Renal pelvis (tissue), 4 donors: ENCODE data around the gene SMYD3. TPM values are rescaled to one million over a fixed set of nuclear protein-coding genes. Genes with fewer than 3 reads are reported as not detected.
"Not testable (repeated sequence)": the region's sequence is repeated elsewhere in the genome, so short reads cannot be mapped to it uniquely, and the experiment has no call there.

Source experiments
- DNase-seq: peaks from one replicate; pipeline ENCODE4 v3.0.0-alpha.2; 2013
- polyA plus RNA-seq, 3 donors: library from polyadenylated mRNA; unstranded; fragments of 120-200 nt; gene quantifications; one replicate each; pipeline ENCODE4 v1.2.1, GENCODE V29; 2013; ENCODE audit not compliant: insufficient read length in 3 of 3

The SMYD3 gene
- polyA plus RNA-seq, 3 donors, result 25.8 to 30.3 (median 26.1) TPM

- no peak for DNase-seq
Observed at GRCh38 chr1:245807954-245808719, 698.9 kb downstream of the SMYD3 start.

DNA sequence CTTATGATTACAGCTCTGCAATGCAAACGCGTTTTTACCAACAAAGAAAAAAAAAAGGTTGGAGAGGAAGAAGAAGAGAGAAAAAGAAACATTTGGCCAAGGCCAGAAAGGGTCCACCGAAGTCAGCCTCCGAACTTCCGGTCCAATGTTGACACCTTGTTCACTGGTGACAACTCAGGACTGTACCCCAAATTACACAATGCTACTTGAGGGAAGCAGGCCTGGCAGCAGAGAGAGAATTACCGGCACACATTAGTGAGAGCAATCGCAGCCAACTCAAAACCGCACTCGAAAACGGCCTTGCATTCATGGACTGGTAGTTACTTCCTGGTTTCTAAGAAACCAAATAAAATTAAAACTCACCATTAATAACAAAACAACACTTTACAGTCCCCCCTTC, 699.8 kb downstream of the SMYD3 start:
- DNase-seq, result no peak

- DNase-seq, result no peak
Observed at GRCh38 chr1:245805532-245805931, 701.5 kb downstream of the SMYD3 start.

DNA sequence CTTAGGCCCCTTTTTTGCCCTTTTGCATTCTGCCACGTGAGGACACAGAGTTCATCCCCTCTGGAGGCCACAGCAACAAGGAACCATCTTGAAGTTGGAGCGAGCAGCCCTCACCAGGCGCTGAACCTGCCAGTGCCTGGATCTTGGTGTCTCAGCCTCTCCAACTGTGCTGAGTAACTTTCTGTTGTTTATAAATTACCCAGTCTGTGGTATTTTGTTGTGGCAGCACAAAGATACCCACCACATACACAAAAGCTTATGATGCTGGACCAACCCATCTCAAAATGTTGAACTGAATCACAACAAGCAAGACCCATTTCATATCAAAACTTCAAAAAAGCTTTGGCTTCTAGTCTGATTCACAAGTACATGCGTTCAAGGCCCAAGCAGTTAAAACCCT, 702.4 kb downstream of the SMYD3 start:
- no peak for DNase-seq

GRCh38 chr1:245803666-245804037, 703.4 kb downstream of the SMYD3 start:
- no peak for DNase-seq

- DNase-seq, result no peak
Observed at GRCh38 chr1:245802941-245803665, 704.0 kb downstream of the SMYD3 start.

DNA sequence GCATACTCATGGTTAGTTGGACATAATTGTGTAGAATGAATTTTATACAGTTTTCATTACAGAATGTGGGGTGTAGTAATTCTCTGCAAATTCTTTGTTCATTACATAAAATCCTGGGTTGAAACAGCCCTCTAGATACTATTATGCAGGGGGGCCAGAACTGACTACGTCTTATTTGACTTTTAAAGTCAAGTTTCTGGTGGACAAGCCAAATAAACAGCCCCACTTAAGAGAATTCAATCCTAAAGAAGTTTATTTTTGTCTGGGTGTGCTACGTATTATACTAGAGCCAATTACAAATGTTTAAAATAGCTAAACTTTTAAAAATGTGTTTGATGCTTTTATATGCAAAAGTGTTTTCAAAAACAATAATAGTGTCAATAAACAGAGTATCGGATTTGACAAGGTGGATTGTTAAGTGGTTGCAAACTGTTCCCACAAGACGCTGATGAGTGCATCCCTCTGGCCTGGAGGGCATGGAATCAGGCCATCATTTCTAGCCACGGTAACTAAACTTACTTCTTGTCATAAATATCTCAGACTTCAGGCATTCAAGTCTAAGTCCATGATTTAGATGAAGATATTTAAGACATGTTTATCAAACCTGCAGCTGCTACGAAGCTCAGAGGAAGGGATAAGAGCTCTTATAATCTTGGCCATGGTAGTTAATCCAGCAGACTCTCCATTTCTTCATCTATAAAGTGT, 706.0 kb downstream of the SMYD3 start:
- DNase-seq, result no peak

DNA sequence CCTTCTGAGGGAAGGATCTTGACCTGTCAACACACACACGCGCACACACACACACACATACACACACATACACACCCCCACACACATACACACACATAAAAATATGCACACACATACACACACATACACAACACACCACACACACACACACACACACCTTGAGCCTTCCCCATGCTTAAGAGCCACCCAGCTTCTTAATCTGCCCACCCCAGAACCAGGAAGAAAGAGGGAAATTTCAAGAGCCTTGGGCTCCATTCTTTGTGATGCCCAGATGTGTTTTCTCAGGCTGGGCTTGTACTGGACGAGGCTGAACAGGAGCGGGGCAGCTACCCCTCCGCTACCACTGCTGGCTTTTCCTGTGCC, 708.7 kb downstream of the SMYD3 start:
- no peak for DNase-seq

DNA sequence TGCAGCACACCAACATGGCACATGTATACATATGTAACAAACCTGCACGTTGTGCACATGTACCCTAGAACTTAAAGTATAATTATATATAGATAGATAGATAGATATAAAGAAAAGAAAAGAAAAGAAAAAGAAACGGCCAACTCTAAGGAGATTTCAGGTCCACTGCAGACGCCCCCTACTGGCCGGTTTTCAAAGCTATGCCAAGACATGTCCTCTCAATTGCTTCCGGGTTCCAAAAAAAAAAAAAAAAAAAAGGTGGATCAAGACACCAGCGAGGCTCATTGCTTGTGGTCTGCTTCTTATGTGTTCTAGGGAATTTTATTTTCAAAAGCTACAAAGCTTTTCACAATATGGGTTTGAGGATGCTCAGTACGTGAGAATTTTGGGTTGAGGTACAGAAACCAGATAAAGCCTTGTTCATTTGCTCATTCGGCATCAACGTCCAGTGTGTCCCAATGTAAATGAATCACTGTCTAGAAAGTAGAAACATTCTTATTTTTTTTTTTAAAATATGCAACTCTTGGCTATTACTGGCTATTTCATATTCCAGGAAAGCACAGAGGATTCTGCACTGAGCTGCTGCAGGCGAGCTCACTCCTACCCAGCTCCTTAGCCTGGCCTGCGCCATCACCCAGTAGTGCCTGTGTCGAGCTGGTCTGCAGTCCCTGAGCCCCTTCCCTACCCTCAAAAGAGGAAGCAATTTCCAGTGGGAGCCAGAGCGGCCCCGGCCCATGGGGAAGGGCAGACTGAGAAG, 709.3 kb downstream of the SMYD3 start:
- no peak for DNase-seq

DNA sequence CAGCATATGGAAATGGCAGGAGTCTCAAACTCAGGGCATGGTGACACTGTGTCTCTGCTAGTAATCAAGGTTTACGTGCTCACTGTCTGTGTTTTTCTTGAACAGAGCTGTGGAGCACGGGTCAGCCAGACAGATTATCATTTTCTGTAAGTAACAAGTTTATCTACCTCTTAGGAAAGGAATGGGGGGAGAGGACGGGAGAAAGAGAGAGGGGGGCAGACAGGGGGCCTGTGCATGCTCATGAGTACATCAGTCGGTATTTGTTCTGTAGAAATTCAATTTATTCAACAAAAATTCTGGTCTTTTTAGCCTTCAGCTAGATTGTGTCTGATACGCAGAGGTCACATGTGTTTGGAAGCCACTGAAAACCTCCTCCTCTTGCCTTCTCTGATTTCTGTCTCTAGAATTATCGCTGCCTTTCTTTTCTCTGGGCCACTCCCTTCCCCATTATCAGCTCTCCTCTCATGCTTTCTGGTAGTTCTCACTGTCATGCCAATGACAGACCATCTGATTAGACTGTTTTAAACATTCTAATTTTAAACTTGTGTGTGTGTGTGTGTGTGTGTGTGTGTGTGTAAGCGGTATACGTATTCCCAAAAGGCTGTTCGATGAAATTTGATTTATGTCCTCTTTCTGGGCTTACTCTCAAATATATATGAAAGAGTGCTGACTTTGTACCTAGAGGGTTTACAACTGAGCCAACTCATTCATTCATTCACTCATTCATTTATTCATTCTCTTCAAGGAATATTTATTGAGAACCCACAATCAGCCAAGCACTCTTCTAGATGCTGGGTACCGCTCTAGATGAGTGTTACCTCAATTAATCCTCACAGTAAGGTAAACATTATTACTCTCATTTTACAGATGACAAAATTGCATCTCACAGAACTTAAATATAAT, 715.4 kb downstream of the SMYD3 start:
- DNase-seq, result no peak

DNA sequence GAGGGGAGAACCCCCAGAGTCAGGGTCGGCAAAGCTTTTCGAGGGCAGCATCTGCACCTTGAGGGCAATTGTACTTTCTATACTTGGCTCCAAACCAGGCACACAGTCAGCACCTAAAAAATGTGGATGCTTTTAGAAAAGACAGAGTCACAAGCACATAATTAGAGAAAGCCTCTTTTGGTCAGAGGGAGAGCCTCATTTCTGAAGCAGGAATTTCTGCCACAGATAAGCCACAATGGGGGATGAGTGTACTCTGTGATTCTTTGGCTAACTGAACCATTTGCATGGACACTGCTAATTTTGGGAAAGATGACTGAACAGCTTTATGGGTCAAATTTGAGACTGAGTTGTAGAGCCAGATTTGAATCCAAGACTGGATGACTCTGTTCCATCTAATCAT, 716.6 kb downstream of the SMYD3 start:
- DNase-seq, result no peak

DNA sequence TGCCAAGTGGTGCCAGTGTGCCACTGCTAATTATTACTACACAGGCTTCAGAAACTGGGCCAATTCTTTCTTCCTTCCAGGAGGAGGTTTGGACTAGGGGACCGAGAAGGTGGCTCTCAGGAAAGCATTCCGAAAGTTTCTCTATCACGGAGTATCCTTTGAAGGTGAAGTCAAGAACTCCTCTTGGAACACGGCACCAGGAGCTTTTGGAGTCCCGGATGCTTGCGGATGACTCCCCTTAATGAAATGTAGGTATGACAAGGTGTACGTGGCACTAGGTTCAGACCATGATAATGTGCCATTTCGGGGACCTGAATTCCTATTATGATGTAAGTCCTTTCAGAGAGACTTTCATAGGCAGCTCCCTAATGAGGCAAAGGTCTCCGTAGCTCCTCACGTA, 718.2 kb downstream of the SMYD3 start:
- DNase-seq, result no peak

DNA sequence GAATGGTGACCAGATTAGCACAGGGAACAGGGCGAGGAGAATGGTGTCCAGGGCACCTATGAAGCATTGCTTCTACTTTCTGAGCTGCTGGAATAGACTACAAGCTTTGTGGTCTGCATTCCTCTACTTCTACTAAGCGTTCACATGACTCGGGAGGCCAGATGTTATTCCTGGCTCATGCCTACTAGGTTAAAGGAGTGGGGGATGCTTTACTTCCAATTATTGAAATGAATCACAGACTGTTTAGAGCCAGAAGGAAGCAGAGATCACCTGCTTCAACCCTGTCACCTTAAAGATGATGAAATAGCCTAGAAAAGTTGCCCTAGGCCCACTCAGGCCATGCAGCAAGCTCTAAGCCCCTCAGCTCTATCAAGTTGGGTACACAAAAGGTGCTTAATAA, 718.8 kb downstream of the SMYD3 start:
- no peak for DNase-seq

- DNase-seq, result no peak
Observed at GRCh38 chr1:245786948-245787347, 720.1 kb downstream of the SMYD3 start.

- no peak for DNase-seq
Observed at GRCh38 chr1:245779797-245780755, 727.0 kb downstream of the SMYD3 start.

DNA sequence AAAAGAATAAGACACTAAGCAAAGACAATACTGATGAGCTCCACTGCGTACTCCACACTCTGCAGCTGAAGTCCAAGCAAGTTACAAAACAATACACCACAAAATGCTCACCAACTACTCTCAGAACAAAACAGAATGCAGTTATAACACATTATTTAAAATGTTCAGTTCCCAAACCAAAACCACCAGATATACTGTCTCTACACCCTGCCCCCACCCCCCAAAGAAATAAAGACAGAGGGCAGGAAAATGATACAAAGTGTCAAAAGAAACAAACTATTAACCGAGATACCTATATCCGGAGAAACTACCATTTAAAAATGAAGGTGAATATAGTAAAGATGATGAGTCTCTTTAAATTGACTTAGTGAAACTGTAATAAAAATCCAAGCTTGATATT, 729.3 kb downstream of the SMYD3 start:
- no peak for DNase-seq

DNA sequence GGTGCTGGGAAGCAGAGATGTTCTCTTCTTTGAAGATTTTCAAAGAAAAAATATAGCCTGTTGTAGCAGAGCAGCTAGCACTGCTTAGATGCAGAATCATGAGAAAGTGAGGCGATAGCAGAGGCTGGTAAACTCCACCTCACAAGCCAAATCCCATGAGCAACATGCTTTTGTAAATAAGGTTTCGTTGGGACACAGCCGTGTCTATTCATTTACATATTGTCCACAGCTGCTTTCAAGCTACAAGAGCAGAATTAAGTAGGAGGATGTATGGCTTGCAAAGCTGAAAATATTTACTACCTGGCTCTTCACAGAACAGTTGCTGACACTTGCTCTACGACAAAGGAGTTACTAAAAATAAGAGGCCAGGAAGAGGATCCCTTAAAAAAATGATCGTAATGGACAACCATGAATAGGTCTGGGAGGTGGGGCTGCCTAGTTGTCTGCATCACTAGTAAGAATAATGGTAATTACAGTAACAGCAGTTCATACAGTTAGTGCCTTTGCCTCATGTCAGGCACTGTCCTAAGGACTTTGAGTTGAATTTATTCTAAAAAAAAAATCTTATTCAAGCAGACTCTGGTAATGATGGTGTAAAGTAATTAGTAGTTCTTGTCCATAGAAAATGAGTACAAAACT, 730.3 kb downstream of the SMYD3 start:
- no peak for DNase-seq

GRCh38 chr1:245776139-245776538, 730.9 kb downstream of the SMYD3 start:
- no peak for DNase-seq

GRCh38 chr1:245774931-245775330, 732.1 kb downstream of the SMYD3 start:
- DNase-seq, result not testable (repeated sequence)
